SW480 (cell line): Measurements from ENCODE around the gene CCDC142.

ENCODE experiments used
- DNase-seq: peaks from one replicate; pipeline ENCODE4 v3.0.0-alpha.2; 2016; ENCODE audit warnings: low spot score

CCDC142 gene

DNA sequence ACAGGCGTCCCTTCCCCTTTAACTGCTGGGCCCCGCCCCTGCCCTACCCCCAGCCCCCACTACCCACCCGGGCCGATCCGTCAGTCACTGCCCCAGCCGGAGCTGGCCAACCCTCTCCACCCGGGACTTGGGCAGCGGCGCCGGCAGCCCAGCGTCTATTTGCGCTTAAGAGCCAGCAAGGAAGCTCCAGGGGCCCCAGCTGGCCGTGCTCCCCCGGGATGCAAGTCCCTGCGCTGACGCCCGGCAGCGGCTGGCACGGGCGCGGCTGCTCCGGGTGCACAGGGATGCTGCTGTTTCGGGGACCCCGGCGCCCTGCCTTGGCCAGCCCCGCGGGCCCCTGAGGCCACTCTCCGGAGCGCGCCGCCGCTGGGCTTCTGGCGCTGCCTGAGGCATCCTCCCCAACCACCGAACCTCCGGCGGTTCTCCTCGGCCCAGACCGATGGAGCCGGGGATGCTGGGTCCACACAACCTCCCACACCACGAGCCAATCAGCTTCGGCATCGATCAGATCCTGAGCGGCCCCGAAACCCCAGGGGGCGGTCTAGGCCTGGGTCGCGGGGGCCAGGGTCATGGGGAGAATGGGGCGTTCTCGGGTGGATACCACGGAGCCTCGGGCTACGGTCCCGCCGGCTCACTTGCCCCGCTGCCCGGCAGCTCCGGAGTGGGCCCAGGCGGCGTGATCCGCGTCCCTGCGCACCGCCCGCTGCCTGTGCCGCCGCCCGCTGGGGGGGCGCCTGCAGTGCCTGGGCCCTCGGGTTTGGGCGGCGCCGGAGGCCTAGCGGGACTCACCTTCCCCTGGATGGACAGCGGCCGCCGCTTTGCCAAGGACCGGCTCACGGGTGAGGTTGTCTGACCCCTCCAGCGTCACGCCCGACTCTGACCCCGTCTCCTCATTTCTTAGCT is 31.8 kb upstream of the CCDC142 start, which contains the start of gene TLX2:
Gene TLX2, plus strand, starts transcription at position 83 of the 903 bp plus-strand sequence. Its CDS starts 357 bp downstream, at position 440.
- no peak for DNase-seq

DNA sequence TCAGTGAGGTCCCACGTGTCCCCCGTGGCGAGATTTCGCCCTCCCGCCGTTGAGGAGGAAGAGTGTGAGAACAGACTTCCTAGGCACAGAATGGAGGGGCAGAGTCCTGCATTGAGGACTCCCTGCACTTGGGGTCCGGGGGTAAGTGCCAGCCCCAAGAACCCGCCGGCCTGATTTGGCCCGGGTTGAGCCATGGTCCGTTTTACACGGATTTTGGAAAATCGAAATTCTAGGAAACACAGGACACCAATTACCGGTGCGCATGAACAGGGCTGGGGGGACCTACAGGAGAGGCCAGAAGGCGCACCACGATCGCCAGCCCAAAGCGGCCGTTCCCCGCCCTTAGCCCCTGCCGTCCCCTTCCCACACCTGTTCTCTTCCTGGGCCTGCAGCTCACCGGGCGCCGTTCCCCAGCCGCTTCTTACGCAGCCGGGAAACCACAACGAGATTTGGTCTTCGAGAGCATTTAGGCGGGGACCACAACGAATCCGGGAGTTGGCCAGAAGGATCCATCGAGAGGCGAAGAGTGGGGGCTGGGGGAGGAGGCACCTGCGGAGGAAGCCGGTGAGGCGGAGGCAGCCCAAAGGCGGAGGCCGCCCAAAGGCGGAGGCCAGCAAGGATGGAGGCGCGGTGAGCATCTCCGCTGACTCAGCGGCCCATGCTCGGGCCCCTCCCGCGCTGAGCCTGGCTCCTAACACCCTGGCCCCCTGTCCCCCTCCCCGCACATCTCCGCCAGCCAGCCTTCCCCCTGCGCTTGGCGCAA is 31.0 kb upstream of the CCDC142 start:
- no peak for DNase-seq

DNA sequence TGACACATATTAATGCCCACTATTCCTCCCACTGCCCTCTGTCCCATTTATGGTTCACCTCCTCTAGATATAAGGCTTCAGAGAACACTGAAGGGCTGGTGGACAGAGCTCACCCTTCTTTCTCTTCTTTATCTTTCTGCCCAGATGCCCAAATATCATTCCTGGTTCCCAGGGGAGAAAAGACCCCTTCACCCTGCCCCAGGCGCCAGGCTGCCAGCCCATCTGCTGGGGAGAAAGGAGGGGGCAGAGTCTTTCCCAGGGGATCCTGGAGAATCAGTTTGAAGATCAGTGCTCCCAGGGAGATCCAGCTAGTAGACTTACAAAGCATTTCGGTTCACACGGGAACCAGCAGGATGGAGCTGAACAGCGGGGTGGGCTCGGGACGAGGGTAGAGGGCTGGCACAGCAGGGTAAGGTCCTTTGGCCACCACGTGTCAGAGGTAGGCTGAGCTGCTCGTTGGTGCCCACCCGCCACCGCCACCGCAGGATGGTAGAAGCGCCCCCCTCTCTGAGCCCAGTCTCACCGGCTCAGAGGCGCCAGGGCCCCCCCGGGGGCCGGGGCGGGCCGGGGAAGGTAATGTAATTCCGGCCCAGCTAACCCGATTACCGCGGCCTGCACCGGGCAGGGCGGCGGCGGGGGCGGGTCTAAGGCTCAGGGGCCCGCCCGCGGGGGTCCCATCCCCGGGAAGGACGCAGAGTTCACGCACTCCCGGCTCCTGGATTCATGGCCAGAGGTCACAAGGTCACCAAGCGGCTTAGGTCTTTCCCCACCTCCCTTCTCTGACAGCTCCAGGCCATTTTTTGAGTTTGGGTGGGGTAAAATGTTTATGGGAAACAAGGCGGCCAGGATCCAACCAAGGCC is 30.2 kb upstream of the CCDC142 start:
- DNase-seq: no peak

DNA sequence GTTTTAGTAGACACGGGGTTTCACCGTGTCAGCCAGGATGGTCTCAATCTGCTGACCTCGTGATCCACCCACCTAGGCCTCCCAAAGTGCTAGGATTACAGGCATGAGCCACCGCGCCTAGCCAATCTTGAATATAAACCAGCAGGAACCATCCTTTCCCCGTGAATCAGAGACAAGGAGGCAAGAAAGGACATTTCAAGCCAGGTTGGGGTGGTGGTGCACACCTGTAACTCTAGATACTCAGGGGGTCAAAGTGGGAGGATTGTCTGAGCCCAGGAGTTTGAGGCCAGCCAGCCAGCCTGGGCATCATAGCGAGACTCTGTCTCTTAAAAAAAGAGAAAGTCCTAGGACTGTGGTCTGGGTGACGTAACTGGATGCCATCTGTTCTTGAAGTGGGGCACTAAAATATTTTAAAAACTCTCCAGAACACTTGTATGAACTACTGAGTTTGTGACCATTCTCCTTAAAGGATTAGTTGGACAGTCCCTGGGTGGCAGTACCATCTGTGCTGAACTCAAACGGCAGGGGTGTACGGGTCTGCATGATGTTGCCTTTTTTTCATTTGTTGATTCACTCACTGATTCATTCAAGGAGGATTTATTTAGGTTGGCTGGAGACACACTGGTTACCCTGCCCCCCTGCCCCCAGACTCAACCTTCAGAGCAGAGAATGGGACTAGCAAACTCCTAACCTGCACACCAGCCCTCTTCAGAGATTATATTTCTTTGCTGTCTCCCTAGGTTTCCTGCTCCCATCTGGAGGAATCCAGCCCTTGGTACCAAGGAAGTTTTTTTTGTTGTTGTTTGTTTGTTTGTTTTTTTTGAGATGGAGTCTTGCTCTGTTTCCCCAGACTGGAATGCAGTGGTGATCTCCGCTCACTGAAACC is 28.5 kb upstream of the CCDC142 start:
- DNase-seq: no peak

DNA sequence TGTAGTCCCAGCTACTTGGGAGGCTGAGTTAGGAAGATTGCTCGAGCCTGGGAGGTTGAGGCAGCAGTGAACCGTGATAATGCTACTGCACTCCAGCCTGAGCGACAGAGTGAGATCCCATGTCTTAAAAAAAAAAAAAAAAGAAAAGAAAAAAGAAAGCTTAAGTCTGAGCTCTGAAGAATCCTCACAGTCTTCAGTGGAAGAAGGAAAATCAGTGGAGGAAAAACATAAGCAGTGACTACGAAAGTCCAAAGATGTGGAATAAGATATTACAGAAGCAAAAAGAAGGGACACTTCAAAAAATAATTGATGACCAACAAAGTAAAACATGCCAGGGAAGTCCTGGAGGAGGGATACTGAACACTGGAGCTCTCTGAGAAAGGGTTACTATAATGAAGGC is 27.5 kb upstream of the CCDC142 start:
- DNase-seq: no peak

DNA sequence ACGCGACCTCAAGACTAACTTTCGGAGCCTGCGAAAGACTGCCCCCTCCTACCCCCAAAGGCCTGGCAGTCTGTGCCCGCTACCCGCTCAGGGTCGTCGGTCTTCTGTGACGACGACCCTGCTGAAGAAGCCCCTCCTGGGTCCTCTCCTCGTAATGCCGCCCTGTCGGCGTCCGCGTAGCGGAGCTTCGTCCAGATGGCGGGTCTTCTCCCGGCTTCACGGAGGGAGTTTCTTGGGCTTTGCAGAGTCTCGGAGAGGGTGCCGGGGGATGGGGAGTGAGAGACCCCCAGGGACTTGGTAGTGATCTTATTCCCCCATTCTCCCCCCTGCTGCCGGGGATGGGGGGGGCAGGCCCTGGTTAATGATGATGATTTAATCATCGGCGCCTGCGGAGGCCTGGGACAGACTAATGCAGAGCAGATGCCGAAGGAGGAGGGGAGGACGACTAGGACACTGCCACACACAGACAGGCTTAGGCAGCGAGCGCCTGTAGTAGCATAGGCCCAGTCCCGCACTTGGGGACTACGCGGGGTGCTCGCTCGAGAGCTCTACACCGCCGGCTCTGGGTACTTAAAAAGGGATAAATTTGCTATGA is 25.2 kb upstream of the CCDC142 start:
- peak; percentile 66 for DNase-seq

DNA sequence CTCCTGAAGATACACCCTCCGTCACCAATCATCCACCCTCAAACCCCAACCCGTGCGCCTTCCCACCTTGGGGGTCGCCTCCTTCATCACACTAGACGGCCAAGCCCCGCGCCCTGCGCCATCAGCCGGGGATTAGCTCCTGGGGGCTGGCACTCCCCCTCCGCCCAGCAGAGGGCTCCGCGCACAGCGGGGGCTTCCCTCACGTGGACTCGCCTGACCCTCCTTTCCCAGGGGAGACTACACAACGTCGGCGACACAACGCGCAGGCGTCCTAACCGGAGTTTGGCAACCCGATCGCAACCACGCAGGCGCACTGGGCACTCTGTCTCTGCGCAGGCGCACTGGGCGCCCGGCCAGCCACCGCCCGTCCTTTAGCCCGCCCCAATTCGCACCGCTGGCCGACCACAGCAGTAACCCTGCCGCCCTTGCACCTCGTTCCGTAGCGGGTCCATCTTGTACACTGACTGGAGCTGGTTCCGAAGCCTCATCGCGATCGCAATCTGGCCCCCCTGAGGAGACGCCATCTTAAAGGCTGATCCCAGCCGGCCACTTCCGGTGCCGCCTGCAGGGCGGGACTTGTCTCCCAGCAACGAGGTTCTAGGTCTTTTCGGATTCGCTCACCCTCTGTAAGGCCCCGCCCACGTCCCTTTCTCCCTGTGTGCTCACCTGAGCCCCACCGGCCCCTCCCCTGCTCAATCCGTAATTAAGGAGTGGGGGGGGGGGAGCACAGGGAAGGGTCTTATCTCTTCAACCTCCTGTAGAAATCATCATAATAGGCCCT is 24.5 kb upstream of the CCDC142 start, which contains the start of gene PCGF1:
Gene PCGF1, minus strand, starts transcription at position 551 of the 781 bp plus-strand sequence. Its CDS starts 27 bp downstream, at position 524.
- peak; percentile 99 for DNase-seq

DNA sequence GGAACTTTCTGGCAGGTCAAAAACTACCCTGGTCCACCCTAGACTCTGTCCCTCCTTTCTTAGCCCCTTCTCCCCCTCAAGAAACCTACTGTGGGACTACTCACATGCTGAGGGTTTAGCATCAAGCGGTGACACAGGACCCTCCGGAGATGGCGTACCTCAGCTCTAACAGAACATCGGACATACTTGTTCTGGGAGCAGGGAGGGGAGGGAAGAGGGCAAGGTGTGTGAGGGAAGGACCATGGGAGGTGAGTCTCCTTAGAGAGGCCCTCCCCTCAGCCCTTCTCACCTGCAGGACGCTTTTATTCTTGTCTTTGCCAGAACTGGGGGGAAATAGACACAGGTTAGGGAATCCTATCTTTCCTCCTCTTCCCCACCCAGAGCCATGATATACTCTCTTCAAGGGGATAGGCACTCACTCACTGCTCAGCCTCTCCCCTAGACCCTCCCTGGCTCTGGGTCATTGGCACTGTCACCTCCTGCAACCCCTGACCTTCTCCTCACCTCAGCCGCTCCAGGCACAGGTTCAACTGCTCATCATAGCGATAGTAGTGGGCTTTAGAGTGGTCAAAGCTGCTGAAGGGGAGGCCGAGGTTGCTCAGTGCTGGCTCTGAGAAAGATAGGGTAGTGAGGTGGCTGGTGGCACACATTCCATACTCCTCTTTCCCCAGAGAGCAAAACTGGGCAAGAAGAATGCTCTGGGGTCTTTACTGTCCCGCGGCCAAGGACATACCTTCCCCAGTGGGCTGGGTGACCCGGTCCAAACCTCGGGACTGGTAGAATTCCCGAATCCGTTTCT is 22.8 kb upstream of the CCDC142 start:
- no peak for DNase-seq

DNA sequence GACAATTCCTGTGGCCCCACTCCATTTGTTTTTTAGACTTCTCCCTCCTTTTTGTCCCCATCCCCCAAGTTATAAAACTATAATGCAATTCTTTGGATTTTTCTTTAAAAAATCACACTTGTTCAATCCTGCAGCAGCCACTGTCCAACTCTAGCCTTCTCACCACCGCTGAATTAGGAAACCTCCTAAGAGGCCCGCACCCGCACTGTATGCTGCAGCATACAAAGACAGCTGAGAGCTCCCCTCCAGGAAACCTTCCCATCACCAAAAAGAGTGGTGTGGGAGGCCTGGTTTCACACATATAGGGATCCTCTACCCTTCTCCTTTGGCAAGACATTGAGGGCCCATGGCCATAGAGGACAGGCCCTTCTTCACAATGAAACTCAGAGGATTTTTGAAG is 21.8 kb upstream of the CCDC142 start:
- no peak for DNase-seq

DNA sequence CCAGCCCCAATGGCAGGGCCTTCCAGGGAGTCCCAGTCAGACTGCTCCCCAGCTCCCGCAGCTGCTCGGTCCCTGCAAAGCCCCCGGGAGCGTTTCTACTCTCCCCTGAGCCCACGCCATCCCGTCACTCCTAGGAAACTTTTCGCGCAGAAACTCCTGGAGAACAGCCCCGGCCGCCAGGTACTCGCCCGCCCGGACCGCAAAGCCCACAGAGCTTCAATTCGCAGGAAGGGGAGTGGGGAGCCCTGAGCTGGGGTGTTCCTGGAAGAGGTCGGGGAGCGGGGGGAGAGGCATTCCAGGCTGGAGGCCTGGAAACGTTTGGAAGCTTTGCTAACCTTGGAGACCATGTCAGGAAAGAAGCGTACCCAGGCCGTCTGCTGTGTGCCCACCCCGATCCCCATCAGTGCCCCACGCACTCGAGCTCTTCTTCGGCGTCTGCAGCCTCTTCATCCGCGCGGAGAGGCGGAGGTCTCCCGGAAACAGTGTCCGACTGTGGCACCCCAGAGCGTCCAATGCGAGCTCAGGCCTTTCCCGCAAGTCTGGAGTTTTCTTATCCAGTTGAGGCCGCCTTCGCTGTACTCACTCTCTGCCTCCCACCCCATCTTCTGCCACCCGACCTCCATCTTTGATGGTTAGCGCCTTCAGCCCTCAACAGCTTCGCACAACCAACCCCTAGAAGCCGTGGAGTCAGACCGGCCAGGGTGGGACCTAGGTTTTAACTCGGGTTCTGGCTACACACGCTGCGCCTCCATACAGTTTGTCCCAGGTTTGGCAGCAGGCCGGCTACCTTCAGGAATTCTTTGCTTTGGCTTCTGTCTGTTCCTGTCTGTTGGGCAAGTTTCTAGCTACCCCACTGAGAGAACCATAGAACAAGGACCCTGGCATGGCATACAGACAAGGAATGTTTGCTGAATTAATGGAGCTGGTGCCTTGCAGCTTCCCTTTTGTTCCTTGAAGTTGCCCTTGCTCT is 21.0 kb upstream of the CCDC142 start:
- no peak for DNase-seq

DNA sequence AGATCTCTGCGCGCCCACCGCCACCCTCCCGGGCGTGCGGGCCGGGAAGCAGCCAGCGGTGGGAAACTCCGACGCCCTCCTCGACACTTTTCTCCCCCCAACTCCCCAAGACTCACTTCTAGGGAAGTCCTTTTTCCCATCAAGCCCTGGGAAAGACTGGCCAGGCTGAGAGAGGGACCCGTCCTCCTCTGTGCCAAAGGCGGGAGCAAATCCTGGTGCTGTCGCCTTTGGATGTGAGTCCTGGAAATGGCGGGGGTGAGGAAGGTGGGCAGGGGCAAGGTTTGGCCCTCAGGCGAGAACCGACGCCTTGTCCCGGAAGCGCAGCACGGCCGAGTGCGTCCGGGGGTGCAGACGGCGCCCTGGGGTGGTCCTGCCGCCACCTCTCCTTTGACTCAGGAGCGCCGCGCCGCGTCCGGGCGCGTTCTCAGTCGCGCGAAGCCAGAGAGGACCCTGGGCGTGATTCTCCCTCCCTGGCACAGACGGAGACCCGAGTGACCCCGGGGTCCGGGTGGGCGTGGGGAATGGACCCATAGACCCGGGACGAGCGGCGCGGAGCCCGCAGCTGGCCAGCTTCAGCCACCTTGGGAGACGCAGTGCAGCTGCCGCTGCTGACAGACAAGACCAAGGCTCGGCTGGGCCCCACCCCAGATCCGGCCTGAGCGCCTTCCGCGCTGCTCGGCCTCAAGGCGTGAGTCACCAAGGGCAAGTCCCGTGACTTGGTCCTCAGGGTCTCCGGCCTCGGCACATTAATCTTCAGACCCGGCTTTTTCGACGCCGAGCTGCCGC is 20.1 kb upstream of the CCDC142 start:
- DNase-seq: peak; percentile 72

DNA sequence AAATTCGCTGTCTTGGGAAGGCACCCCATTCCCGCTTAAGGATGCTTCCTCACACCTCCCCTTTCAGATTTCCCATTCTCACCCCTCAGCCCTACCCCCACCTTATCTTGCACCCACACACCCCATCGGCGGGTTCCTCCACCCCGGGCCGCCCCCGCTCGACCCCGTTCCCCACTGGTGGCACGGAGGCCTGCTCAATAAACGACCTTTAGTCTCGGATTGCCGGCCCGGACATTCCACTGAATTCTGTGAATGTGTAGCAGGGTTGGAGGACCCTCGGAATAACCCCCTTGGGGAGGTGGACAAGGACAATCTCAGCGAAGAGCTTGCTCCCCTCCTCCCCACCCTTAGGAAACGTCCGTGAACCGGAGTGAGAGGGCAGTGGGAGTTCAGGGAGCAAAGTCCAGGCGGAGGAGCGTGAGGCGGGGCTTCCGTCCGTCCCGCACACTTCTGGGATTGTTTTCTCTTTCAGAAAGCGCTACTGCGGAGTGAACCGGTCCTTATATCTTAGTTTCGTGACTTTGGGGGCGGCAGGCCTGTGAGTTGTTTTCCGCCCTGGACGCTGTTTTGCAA is 19.4 kb upstream of the CCDC142 start:
- DNase-seq: peak; percentile 60

DNA sequence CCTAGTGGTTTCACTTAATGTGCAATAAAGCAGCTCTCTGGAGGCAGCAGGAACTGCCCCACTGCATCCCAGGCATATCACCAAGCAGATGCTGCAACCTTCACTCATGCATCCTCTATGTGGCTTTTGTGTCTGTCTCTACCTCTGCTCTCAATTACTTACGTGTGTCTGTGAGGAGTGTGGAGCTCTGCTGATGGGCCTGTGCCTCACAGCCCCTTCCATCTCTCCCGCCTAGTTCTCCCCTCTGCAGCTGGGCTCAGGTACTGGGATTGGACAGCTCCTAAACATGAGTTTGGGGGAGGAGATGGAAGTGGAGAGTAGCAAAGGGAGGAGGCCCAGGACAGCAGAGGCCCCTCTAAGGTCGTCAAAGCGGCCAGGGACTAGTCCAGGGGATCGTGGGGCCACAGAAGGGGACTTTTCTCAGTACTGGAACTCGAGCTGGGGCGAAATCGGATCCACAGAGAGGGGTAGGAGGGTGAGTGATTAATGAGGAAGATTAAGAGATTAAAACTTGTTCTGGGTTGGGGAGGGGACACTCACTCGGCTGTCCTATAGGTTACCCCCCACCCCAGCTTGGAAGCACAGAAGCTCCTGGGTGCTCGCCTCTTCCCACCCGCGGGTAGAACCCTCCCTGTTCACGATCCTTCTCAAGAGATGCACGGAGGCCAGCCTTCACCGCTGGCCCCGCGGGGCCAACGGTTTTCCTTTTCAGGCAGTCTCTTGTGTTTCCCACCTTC is 18.7 kb upstream of the CCDC142 start:
- no peak for DNase-seq

DNA sequence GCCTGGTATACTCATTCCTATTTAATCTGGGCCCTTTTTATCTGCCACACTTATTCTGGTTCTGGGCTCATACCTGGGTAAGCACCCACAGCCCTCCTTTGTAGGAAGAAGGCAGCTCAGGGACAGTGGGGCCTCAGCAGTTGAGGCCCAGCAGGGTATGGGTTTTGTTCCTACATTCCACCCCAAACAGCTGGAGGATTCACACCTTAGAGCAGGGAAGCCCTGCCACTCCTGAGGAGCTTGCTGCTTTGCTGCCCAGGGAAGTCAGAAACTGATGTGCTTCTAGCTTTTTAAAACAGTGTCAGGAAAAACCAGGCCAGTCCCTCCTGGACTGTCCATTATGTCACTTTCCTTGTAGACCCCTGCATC is 17.8 kb upstream of the CCDC142 start:
- no peak for DNase-seq

DNA sequence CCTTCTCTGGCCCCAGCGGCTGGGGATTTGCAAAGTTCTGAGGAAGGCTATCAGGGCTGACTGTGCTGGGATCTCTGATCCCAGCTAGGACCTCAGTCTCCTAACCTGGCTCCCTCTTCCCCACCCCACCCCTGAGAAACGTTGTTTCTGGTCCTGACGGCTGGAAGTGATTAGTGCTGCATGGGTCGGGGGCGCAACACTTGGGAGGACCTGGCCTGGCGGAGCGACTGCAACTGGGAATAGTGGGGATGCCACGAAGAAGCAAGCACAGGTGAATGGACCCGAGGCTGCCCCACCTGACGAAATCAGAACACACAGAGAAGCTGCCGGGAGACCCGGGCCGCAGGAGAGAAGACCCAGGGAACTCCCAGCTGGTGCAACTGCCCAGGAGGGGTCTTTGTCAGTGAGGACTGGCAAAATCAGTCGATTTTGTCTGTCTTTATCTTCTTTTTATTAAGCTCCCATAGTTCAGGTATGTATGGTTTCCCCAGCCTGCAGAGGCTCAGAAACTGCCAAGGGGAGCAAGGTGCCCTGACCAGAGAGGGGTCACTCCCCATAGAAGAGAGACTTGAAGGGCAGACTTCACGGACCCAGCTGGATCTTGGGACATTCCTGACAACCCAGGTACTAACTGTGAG is 17.3 kb upstream of the CCDC142 start:
- no peak for DNase-seq
